Thyroid gland (tissue), 4 donors: ENCODE measurements around the gene HOATZ. TPM values are rescaled to one million over a fixed set of nuclear protein-coding genes. Genes with fewer than 3 reads are reported as not detected.

ENCODE experiments used
- DNase-seq, 2 donors: peaks; one replicate each; pipeline ENCODE4 v3.0.0-alpha.2; 2019
- H3K27ac ChIP-seq, 3 donors: fragments of 200-600 bp; sonication (generic); 1 replicate in 2 of 3; 2 replicates in 1 of 3; pipeline ENCODE4 v1.5.1; 2016 to 2019; ENCODE audit warnings: mild to moderate bottlenecking in 1 of 3, moderate library complexity in 1 of 3
- H3K27me3 ChIP-seq: fragments of 200-600 bp; sonication (generic); one replicate; pipeline ENCODE4 v1.5.1; 2019
- H3K36me3 ChIP-seq, 2 donors: fragments of 200-600 bp; sonication (generic); one replicate each; pipeline ENCODE4 v1.5.1; 2016 to 2019
- H3K4me1 ChIP-seq, 2 donors: fragments of 200-600 bp; sonication (generic); one replicate each; pipeline ENCODE4 v1.5.1; 2017 to 2019
- H3K4me3 ChIP-seq, 3 donors: fragments of 200-600 bp; sonication (generic); replicated peaks in 1 of 3; 1 replicate in 2 of 3; 2 replicates in 1 of 3; pipeline ENCODE4 v1.5.1; 2016; ENCODE audit warnings: mild to moderate bottlenecking in 1 of 3
- H3K9me3 ChIP-seq: fragments of 200-600 bp; sonication (generic); one replicate; pipeline ENCODE4 v1.5.1; 2017
- CTCF ChIP-seq, 6 experiments: fragments of 200-600 bp in 3 of 6; fragments of 450-650 bp in 3 of 6; sonication (generic) in 3 of 6; IDR thresholded peaks; one replicate each; pipeline ENCODE4 v1.5.1; 2016 to 2019; ENCODE audit warnings: antibody characterized with exemption in 6 of 6, mild to moderate bottlenecking in 2 of 6, inconsistent platforms in 1 of 6, moderate library complexity in 1 of 6
- POLR2A ChIP-seq, 2 donors: fragments of 450-650 bp; IDR thresholded peaks; one replicate each; pipeline ENCODE4 v1.6.1; 2017; ENCODE audit warnings: antibody characterized with exemption in 2 of 2, mild to moderate bottlenecking in 2 of 2, moderate library complexity in 1 of 2
- WGBS, 2 donors: methylation state at CpG; one replicate each; pipeline ENCODE4 v1.1.5; 2017; 5-methylcytosine and 5-hydroxymethylcytosine counted together
- intact Hi-C: fragments of 100-400 bp; cut with DNase I; formaldehyde crosslinking; loops from one replicate; pipeline ENCODE4 v1.15.1; 2023
- total RNA-seq, 4 donors: library from RNA; depleted of rRNA; stranded (reverse); fragments of >200 nt; gene quantifications; one replicate each; pipeline ENCODE4 v1.2.3, GENCODE V29; 2016

Gene HOATZ
- total RNA-seq = not detected

GRCh38 chr11:111514216-111515031, at the start of gene HOATZ:
TSS of gene HOATZ (plus strand) at chr11:111514778. CDS start at chr11:111514785, 7 bp downstream.
- H3K4me3 ChIP-seq = no peak within 1 kb of the TSS
- H3K9me3 ChIP-seq = no peaks in the 10 kb centered on the region
- no peaks in the 10 kb centered on the region for H3K27me3 ChIP-seq
- peaks cover 0 to 11% of the 10 kb centered on the region in 2 donors for H3K4me1 ChIP-seq
- DNase-seq = peak; percentile 38 to 46
- 33 to 41% methylated on average over 18 to 19 of the region's 39 CpGs for WGBS, 2 donors
- no peaks in the 10 kb centered on the region for H3K36me3 ChIP-seq
- intact Hi-C loops = no loop called here
- no peak within 1 kb of the TSS for H3K27ac ChIP-seq
- TF ChIP-seq POLR2A (IDR thresholded peaks at IDR 0.05) (no peak), CTCF (IDR thresholded peaks at IDR 0.05) (peak in 1 of 6 experiments; percentile 17)

GRCh38 chr11:111465400-111465799, 49.2 kb upstream of the HOATZ start:
- intact Hi-C loops = no loop called here
- Histone ChIP-seq H3K27me3 (no peaks in the 10 kb centered on the region), H3K36me3 (no peaks in the 10 kb centered on the region), H3K4me3 (no peak overlapping the region), H3K27ac (no peak overlapping the region), H3K9me3 (no peaks in the 10 kb centered on the region), H3K4me1 (no peaks in the 10 kb centered on the region)
- no peak for DNase-seq
- TF ChIP-seq POLR2A (IDR thresholded peaks at IDR 0.05) = no peak
- TF ChIP-seq CTCF (IDR thresholded peaks at IDR 0.05) = no peak
- WGBS, 2 donors = 82 to 92% methylated on average over 1 of the region's 1 CpG

- no peak overlapping the region for H3K27ac ChIP-seq
- H3K27me3 ChIP-seq = no peaks in the 10 kb centered on the region
- no peaks in the 10 kb centered on the region for H3K4me1 ChIP-seq
- intact Hi-C loops = no loop called here
- no peak overlapping the region for H3K4me3 ChIP-seq
- TF ChIP-seq POLR2A (IDR thresholded peaks at IDR 0.05) = no peak
- no peak for TF ChIP-seq CTCF (IDR thresholded peaks at IDR 0.05)
- H3K36me3 ChIP-seq = no peaks in the 10 kb centered on the region
- no peaks in the 10 kb centered on the region for H3K9me3 ChIP-seq
- DNase-seq = no peak
Observed at GRCh38 chr11:111466615-111467014, 48.0 kb upstream of the HOATZ start.

- Histone ChIP-seq H3K27ac (no peak overlapping the region), H3K27me3 (no peaks in the 10 kb centered on the region), H3K4me1 (no peaks in the 10 kb centered on the region), H3K36me3 (no peaks in the 10 kb centered on the region), H3K4me3 (no peak overlapping the region), H3K9me3 (no peaks in the 10 kb centered on the region)
- WGBS, 2 donors = 60 to 64% methylated on average over 4 of the region's 4 CpGs
- DNase-seq = no peak
- TF ChIP-seq CTCF (IDR thresholded peaks at IDR 0.05) (no peak), POLR2A (IDR thresholded peaks at IDR 0.05) (no peak)
- intact Hi-C loops = no loop called here
Observed at GRCh38 chr11:111469200-111469599, 45.4 kb upstream of the HOATZ start.

- Histone ChIP-seq H3K9me3 (no peaks in the 10 kb centered on the region), H3K4me3 (no peak overlapping the region), H3K36me3 (no peaks in the 10 kb centered on the region), H3K27me3 (no peaks in the 10 kb centered on the region), H3K27ac (no peak overlapping the region), H3K4me1 (no peaks in the 10 kb centered on the region)
- 81 to 91% methylated on average over 1 of the region's 1 CpG for WGBS, 2 donors
- DNase-seq = no peak
- TF ChIP-seq POLR2A (IDR thresholded peaks at IDR 0.05) = no peak
- no peak for TF ChIP-seq CTCF (IDR thresholded peaks at IDR 0.05)
- intact Hi-C loops = no loop called here
Observed at GRCh38 chr11:111472228-111472627, 42.4 kb upstream of the HOATZ start.
